Measurements from ENCODE around the gene PIERCE2. TPM values are rescaled to one million over a fixed set of nuclear protein-coding genes. Genes with fewer than 3 reads are reported as not detected.
A peak's percentile ranks its signal among the peaks of the same experiment; 100 is the strongest.

Gene PIERCE2
- polyA plus RNA-seq, 2 of the 4 experiments (the other 2 are of a cell fraction), result 4.3 to 13.4 TPM

DNA sequence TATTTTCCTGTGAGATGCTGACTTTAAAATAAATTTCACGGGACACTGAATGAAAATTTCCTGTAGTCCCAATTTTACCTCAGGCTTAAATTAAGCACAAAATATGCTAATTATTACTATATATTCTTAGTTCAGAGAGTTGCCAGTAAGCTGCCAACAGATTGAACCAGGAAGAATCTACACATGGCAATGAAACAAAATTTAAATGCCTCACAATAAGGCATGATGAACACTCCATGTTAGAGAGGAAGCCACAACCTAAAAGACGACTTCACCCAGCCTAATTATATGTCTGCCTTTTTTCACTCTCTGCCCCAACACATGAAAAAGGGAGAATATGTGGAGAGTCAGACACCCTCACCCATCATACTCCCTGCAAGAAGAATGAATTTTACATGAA, 60.0 kb downstream of the PIERCE2 start:
- H3K9me3 ChIP-seq, result no peaks in the 10 kb centered on the region
- no peak overlapping the region for H3K27ac ChIP-seq
- DNase-seq (ENCODE audit: low read depth in 1 of 2, low spot score in 1 of 2), result no peak
- H3K4me3 ChIP-seq, result no peak overlapping the region
- FAIRE-seq, result peak; percentile 7
- no peak for TF ChIP-seq FOSL2 (IDR thresholded peaks at IDR 0.05)
- no peak for TF ChIP-seq FOSL2 (CRISPR knock-in tag; IDR thresholded peaks at IDR 0.05)
- TF ChIP-seq, protein P1, sequence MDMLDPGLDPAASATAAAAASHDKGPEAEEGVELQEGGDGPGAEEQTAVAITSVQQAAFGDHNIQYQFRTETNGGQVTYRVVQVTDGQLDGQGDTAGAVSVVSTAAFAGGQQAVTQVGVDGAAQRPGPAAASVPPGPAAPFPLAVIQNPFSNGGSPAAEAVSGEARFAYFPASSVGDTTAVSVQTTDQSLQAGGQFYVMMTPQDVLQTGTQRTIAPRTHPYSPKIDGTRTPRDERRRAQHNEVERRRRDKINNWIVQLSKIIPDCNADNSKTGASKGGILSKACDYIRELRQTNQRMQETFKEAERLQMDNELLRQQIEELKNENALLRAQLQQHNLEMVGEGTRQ (IDR thresholded peaks at IDR 0.05), result no peak
- TF ChIP-seq ELK1 (IDR thresholded peaks at IDR 0.05; ENCODE audit: low read depth, low read length), result no peak
- TF ChIP-seq, protein P2, sequence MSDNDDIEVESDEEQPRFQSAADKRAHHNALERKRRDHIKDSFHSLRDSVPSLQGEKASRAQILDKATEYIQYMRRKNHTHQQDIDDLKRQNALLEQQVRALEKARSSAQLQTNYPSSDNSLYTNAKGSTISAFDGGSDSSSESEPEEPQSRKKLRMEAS (IDR thresholded peaks at IDR 0.05), result no peak
- no peak for TF ChIP-seq BHLHE40 (IDR thresholded peaks at IDR 0.05; ENCODE audit: low read depth, low read length)
- no peak for TF ChIP-seq JUN (IDR thresholded peaks at IDR 0.05)
- no peak for TF ChIP-seq HDAC2 (IDR thresholded peaks at IDR 0.05)
- TF ChIP-seq FOSB (CRISPR knock-in tag; IDR thresholded peaks at IDR 0.05), result no peak
- no peak for TF ChIP-seq RFX5 (IDR thresholded peaks at IDR 0.05)
- no peak for TF ChIP-seq RNF2 (IDR thresholded peaks at IDR 0.05; ENCODE audit: borderline replicate concordance, low read depth)
- TF ChIP-seq SMC3 (IDR thresholded peaks at IDR 0.05), result no peak
- no peak for TF ChIP-seq EHF (CRISPR knock-in tag; IDR thresholded peaks at IDR 0.05)
- no peak for ATAC-seq
- H3K4me2 ChIP-seq, result no peak overlapping the region
- CTCF ChIA-PET, result interaction anchor here (2.5 kb wide), 1 partner anchor 29 kb away, joined by 12 read pairs; no protein-coding TSS in a partner anchor
- WGBS (ENCODE audit: missing lambda C conversion rate), result 92% methylated on average over 2 of the region's 2 CpGs
- POLR2A ChIA-PET, result no interaction called here
- H3K4me1 ChIP-seq, result no peaks in the 10 kb centered on the region

Other genes starting within 250 kb of the PIERCE2 start
- gene RSL24D1, start 211.6 kb upstream of the PIERCE2 start, polyA plus RNA-seq (2011; rRNA removed), result 171 and 257 TPM in 2 replicates
- gene RSL24D1, start 211.6 kb upstream of the PIERCE2 start, polyA plus RNA-seq (2017; fragmentation: RNase III; extraction: RNeasy Plus Mini Kit Qiagen cat#74134 plus additional on column Dnase treatment), result 103 to 121 TPM (median 104 TPM) in 3 replicates
- 13.8 and 17.0 TPM in 2 replicates for gene RAB27A, start 118.7 kb upstream of the PIERCE2 start, polyA plus RNA-seq (2011; rRNA removed)
- gene RAB27A, start 118.7 kb upstream of the PIERCE2 start, polyA plus RNA-seq (2017; fragmentation: RNase III; extraction: RNeasy Plus Mini Kit Qiagen cat#74134 plus additional on column Dnase treatment), result 7.8 to 10.0 TPM (median 8.1 TPM) in 3 replicates
- gene PIGBOS1, start 89.4 kb upstream of the PIERCE2 start, polyA plus RNA-seq (2011; rRNA removed), result 26.5 and 42.3 TPM in 2 replicates
- 32.5 to 34.2 TPM (median 33.5 TPM) in 3 replicates for gene PIGBOS1, start 89.4 kb upstream of the PIERCE2 start, polyA plus RNA-seq (2017; fragmentation: RNase III; extraction: RNeasy Plus Mini Kit Qiagen cat#74134 plus additional on column Dnase treatment)
- 43.3 and 43.4 TPM in 2 replicates for gene PIGB, start 89.3 kb upstream of the PIERCE2 start, polyA plus RNA-seq (2011; rRNA removed)
- gene PIGB, start 89.3 kb upstream of the PIERCE2 start, polyA plus RNA-seq (2017; fragmentation: RNase III; extraction: RNeasy Plus Mini Kit Qiagen cat#74134 plus additional on column Dnase treatment), result 17.6 to 21.5 TPM (median 19.8 TPM) in 3 replicates
- 173 and 176 TPM in 2 replicates for gene CCPG1, start 136 bp upstream of the PIERCE2 start, polyA plus RNA-seq (2011; rRNA removed)
- 35.2 to 38.0 TPM (median 36.6 TPM) in 3 replicates for gene CCPG1, start 136 bp upstream of the PIERCE2 start, polyA plus RNA-seq (2017; fragmentation: RNase III; extraction: RNeasy Plus Mini Kit Qiagen cat#74134 plus additional on column Dnase treatment)
- 6.0 and 9.3 TPM in 2 replicates for gene DNAAF4, start 99.7 kb downstream of the PIERCE2 start, polyA plus RNA-seq (2011; rRNA removed)
- 12.9 to 14.5 TPM (median 13.5 TPM) in 3 replicates for gene DNAAF4, start 99.7 kb downstream of the PIERCE2 start, polyA plus RNA-seq (2017; fragmentation: RNase III; extraction: RNeasy Plus Mini Kit Qiagen cat#74134 plus additional on column Dnase treatment)
- gene PYGO1, start 179.8 kb downstream of the PIERCE2 start, polyA plus RNA-seq (2011; rRNA removed), result 13.8 and 13.9 TPM in 2 replicates
- gene PYGO1, start 179.8 kb downstream of the PIERCE2 start, polyA plus RNA-seq (2017; fragmentation: RNase III; extraction: RNeasy Plus Mini Kit Qiagen cat#74134 plus additional on column Dnase treatment), result 6.1 to 6.6 TPM (median 6.3 TPM) in 3 replicates

All from A549 (cell line).